Nucleus accumbens (tissue), 56 donors: Measurements from ENCODE around the gene MORC1.

ENCODE experiments used
- DNase-seq, 56 donors: peaks; one replicate each; lab custom pipeline; 2025; lab: John Stamatoyannopoulos, UW

Gene MORC1

DNA sequence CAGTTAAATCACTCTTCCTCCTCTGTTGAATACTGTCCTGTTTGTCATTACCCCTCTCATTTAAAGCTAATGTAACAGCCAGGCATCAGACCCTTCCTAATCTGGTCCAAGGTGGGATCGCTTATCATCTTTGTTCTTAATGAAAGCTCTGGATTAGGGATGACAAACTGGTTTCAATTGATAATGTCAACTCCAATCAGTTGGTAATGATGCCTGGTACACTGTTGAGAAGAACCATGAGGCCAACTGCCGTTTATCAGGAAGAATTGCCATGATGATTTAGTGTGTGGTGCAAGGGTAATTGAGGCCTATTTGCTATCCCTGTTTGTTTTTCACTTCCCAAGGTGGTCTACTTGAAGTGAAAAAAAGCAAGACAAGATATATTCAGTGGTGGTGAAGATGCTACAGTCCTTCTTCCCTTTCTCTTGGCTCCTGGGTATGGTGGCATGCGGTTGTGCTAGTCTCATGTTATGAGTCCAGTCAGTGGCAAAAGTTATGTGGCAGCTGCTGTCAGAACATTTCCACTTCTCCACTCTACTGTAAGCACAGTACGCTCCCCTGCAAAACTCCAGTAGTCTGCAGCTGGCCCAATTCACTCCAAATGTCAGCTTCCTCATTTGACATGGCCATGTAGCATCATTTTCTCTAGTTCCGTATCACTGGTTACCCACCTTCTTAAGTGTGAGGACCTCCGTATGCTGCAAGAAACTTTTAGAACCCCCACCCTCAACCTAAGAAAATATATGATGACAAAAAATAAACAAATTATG, 72.5 kb downstream of the MORC1 start:
- DNase-seq = peak in 1 of 56 donors; percentile 3

DNA sequence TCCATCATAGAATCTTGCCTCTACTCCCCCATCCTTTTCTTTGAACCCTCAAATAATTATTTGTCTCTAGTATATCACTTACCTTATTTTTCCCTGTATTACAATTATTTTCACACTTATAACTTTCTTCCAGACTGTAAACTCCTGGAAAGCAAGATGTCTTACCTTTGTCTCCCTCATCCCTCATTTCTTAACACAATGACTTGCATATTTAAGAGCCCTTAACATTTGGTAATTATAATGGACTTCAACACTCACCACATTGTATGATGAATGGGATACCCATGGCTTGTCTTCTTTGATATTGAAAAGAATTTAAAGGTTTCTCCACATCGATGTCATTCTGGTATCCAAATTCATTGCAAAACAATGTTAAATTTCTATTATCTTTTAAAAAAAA, 82.9 kb downstream of the MORC1 start:
- DNase-seq = no peak

DNA sequence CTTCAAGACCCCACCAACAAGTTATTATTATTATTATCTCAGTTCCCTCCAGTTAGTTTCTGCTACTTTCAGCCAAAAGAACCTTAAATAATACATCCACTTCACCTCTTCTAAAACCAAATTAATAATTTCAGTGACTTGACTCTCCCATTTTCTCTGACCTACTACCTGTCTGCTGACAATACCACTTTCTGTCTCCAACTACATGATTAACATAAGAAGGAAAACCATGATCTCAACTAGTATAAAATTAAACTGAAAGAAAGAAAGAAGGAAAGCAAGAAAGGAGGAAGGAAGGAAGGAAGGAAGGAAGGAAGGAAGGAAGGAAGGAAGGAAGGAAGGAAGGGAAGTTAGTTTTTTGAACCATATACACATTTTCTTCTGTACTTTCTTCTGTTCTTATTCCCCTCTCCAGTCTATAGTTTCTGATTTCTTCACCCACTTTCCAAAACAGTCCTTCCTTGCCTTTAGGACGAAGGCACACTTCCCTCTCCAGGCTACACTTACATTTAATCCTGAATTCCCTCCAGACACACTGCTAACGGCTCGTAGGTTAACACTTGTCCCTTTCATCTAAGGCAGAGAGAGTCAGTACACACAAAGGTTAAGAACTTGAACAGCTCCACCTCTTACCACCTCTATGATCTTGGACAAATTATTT, 84.8 kb downstream of the MORC1 start:
- no peak for DNase-seq

DNA sequence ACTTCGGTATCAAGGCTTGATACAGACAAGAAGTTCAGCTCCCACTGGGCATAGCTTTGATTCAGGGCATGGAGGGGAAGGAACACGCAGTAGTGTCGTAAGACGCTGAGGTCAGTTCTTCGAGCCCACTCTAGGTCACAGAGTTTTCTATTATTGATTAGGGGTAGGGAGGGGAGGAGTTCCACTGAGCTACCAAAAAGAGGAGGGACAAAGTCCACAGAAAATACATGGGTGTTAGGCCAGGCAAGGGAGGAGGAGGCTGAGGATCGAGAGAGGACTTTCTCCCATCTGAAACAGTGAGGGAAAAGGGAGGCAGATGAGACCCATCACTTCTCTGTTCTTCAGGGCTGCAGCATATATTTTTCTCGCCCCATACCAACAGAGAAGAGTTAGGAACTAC, 89.2 kb downstream of the MORC1 start:
- no peak for DNase-seq

DNA sequence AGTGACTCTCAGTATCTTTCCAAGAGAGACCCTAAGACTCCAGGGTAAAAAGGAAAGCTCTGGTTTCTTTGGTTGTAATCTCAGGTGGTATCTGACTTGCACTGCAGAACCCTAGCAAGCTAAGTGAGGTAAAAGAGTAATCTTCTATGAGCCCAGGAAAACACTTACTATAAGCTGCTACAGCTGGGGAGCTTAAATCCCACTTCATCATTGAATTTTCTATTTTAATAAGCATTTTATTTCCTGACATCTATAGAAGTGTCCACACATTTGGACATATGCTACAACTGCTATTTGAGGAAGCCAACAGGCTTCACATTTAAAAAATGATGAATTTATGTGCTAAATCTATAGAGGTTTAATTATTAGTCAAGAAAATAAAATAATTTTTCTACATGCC, 91.1 kb downstream of the MORC1 start:
- DNase-seq = no peak

DNA sequence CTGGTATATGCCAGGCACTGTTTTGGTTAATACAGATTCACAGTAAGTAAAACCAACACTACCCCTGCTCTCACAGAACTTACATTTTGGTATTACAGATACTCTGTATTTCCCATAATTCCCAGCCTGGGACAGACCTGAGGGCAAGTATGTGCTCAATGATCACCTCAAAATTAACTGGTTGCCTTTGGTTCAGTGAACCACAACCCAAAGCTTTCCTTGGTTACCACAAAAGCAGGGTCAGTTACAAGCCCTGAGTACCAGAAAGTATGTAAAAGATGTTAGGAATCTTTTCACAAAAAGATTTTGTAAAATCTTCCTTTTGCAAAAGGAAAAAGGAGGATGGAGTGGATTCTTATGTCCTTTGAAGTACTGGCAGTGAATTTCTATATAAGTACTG, 92.0 kb downstream of the MORC1 start:
- DNase-seq = no peak

DNA sequence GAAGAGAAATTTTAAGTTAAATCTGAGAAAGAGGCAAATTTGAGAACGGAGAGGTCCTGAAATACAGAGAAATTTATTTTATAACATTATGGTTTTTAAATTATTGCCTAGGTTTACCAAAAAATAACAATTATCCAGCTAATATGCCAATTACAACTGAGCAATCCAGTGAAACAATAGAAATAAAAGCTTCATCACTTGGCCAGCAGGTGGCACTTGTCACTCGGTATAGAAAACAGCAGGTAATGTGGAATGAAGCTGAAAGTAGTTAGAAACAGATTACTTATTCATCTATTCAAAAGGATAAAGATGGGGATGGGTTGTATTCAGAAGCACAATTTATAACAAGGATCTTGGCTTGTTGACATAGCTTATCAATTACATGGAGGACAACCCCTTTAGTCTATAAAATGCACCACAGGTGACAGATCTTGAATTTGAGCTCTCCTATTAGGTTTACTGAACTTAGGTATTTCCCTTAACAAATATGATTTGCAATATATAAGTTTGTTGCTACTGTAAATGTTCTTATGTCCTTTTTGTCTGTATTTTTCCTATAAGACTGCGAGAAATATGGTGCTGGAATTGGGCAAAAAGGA, 94.2 kb downstream of the MORC1 start:
- DNase-seq = peak in 22 of 56 donors; percentile 0 to 64 (median 13)

DNA sequence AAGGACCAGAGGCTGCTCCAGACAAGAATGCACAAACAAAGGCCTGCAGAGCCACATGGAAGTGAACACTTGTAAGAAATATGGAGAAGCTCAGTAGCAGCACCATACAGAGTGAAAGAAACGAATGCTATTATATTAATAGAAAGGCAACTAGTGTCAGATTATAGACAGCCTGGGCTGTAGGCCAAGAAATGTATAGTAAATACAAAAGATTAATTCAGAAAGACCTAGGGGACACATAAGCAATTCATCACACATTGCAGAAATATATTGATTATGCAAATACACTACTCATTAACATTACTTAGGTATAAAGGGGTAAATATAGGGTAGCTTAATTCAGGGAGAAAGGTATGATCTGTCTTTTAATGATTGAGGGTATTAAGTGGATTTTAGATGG, 94.8 kb downstream of the MORC1 start:
- DNase-seq = no peak

DNA sequence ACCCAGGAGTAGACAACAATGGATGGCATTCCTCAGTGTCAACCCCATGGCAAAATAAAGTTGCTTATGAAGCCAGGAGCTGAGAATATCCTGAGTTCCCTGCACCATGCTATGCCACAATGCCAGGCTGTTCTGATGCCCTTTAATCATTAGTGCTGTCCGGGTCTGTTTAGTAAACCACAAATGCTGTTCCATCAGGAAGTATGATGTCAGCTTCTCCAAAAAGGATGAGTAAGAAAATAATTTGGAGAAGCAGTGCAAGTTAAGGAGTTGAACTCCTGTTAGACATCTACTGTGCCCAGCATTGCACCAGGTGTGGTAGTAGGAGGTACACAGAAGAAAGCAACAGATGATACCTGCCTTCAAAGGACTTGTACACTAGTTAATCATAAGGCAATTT, 96.4 kb downstream of the MORC1 start:
- DNase-seq = no peak

DNA sequence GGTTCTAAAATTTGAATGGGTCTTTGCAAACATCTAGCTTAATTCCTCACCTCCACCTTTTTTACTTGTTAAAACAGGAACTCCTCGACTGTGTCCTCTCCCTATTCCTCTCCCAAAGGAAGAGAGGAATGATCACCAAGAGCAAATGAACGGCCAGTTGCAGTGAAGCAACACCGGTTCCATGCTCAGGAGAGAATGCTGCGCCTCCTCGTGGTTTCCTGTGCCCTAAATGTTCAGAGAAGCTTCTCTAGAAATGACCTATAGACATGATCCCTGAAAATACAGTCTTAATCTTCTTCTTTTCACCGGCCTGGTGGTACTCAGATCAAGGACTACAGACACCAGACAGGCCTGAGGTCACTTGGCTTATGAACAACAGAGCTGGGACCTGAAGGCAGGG, 99.1 kb downstream of the MORC1 start:
- no peak for DNase-seq

DNA sequence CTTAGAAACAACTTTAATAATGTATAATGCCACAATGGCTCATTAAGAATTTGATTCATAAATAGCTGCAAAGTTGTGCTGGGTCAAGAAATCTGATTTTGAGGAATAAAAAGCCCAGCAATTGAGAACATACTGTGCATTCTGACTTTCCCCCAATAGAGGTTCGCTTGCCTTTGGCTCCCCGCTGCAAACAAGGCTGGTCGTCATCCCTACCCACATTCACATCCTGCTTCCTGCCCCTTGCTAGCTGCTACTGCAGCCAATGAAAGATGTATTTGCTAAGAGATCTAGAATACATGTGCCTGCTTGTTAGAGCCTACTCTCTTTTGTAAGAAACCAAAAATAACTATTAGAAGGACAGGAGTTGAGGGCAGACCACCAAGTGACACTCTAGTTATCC, 112.5 kb downstream of the MORC1 start:
- DNase-seq = no peak

DNA sequence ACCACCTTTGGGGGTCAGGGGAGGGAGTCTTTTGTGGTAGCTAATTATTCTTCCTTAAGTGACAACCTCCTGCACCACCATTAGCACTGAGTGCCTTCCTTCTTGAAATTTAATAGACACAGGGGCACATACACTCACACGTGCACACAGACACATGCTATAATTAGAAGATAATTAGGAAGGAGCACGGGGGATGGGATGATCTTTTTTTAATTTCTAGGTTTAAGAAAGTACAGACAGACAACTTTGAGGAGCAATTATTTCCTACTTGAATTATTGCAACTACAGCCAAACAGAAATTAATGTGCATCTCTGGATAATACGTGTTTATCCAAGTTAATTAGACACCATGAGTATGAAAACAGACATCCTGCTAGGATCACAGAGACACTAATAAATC, 119.5 kb downstream of the MORC1 start:
- DNase-seq = no peak

DNA sequence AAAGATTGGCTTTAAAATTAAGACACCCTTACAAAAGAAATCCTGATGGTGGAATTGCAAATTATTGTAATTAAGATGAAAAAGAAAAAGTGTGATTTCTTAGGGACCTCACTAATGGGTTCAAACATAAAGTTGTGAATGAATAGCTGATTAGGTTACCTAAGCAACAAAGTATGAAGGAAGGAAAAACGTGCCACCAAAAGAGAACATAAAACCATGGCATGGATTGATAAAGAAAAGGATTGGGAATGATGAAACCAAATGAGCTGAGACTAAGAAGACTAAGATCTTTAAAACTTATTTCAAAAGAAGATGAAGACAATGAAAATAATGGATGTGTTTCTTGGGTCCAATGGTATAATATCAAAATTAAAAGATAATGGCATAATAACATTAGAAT, 132.1 kb downstream of the MORC1 start:
- DNase-seq = no peak

DNA sequence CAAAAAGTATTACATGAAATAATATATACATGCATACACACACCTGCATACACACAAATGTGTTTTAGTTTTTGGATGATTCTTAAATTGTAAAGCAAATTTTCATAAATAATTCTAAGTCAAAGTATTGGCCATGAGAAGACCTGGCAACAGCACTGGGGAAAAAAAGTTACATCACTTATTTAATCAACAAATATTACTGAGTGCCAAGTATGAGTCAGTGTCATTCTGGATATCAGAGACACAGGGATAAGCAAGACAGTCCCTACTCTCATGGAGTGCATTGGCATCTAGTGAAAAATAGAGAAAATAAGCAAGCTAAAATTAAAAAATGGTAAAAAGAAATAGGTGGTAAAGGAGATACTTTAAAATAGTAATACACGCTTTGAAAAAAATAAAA, 134.9 kb downstream of the MORC1 start:
- no peak for DNase-seq

DNA sequence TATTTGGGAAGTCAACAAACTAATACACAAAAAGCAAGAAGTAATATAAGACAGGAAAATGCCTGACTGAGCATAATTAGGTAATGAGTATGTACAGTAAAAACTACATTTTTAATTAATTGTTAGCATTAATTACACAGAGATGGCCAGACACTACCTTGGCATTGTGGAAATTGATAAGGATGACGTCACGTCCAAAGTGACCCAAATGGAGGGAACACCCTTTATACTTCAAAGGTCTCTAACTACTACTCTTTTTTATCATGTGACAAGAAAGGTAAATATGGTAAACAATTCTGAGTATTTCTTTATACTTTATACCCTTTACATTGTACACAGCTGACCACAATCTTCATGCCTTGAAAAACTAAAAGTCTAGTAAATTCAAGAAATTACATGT, 141.9 kb downstream of the MORC1 start:
- DNase-seq = no peak

DNA sequence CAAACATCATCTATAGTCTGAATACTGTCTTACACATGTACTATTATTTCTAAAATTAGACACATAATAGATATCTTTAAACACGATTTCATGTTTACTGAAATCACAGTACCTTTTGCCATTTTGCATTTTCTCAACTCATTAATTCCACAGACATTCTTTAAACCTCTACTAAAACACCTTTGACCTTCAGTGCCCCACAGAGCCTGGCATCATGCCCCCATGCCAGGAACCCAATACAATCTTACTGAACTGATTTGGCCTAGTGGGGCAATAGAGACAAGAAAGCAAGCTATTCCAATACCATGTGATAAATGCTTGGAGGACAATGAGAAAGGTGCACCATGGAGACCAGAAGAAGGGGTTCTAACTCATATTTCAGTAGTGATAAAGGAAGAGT, 144.9 kb downstream of the MORC1 start:
- DNase-seq = no peak

DNA sequence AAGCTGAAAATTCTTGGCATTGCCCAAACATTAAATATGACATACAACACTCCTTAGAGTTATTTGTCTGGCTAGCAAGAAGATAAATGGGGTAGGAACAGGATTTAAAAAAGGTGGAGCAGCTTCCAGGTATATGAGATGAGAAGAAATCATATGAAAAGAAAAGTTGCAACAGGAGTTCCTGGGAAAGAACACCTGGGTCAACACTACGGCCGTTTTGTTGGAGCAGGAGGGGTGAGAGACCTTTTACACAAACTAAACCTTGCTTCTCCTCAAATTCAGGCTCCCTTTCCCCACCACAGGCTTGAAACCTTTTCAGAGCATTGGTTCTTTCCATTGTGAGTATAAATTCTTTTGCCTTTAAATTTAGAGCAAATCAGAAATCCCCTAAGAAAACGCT, 145.5 kb downstream of the MORC1 start:
- no peak for DNase-seq

DNA sequence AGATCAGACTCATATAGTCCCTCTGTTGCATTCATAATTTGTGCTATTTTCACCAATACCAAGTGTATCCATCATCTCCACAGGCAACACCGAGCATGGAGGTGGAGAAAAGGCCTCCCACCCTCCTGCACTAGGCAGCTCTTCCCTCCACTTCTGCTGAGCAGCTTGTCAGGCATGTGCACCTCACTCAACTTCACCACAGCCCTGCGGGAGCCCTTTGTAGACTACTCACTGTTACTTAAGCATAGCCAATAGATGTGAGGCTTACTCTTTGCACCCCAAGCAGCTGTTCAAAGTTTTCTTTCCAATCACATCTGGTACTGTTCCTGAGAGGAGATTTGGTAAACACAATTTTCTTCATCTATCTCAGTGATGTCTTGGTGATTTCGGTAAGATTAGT, 147.4 kb downstream of the MORC1 start:
- no peak for DNase-seq

DNA sequence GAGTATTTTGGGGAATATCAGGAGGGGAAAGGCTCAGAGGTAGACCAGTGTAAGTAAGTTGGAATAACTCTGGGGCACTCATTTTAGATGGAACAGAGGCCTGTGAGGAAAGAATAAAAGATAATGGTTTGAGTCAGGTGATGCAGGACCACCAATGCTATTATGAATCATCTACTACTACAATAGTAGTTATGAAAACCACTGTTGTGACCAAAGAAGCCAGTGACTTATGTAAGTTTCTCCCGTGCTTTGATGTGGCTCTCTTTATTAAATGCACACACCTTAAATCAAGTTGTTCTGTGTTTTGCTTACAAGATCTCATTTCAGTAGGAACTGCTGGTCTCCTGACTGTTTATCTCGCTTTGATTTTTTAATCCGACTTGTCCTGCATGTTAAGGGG, 151.2 kb downstream of the MORC1 start:
- no peak for DNase-seq

DNA sequence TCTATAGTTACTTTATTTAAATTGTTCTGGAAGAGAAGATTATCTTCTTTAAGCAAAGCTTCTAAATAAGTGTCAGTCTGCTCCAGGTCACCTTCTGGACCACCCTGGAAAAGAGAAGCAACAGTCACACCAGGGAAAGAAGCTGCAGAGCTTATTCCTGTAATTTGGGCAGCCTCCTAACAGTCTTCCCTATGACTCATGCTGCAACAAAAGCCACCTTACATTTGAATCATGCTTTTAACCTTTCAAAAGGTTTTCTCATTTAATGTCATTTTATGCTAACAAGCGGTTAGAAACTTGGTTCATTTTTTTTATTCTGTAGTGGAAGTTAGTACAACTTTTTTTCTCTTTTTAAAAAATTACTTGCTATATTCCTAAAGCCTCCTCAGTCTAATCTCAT, 158.9 kb downstream of the MORC1 start:
- no peak for DNase-seq

DNA sequence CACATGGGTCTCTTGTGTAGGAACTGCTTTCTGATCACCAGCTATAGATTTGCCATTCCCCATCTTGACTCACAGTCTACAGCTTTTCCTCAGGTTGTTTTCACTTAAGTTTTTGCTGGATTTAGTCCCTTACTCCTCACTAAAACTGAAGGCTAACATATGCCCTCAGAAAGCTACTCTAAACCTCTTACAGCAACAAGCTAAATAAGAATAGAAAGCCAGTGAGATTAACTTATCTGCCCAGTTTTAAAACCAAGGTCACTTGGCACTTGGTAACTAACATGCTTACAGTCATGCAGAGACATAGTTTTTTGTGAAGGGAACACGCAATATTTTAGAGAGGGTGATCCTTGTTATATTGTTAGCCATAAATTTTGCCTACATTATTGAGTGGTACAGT, 164.2 kb downstream of the MORC1 start, which contains the start of gene GUCA1C:
Gene GUCA1C (minus strand): TSS at position 180 of the 400 bp plus-strand sequence. CDS start 117 bp downstream, at position 63.
- no peak for DNase-seq

DNA sequence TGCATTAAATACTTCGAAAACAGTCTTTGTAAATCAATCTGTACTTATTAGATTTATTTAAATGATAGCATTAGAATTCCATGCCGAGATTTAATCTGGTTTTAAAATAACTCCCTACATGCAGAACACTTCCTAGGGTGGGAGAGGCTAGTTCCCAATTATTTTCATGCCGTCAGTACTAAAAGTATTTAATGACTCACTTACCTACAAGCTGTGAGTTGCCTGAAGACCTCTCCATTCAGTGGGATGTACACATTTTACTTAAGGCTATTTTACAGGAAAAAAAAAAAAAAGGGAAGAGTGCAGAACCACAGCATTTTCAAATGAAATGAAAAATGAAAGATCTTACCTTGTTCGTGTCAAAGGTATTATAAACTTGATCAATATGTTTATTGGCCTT, 164.7 kb downstream of the MORC1 start:
- DNase-seq = no peak
